DMS53 (cell line): Measurements from ENCODE around the gene CMTM5.
"Not testable (repeated sequence)": the region's sequence is repeated elsewhere in the genome, so short reads cannot be mapped to it uniquely, and the experiment has no call there.

Experiments
- DNase-seq: peaks from one replicate; lab custom pipeline; 2025; lab: John Stamatoyannopoulos, UW

The CMTM5 gene

DNA sequence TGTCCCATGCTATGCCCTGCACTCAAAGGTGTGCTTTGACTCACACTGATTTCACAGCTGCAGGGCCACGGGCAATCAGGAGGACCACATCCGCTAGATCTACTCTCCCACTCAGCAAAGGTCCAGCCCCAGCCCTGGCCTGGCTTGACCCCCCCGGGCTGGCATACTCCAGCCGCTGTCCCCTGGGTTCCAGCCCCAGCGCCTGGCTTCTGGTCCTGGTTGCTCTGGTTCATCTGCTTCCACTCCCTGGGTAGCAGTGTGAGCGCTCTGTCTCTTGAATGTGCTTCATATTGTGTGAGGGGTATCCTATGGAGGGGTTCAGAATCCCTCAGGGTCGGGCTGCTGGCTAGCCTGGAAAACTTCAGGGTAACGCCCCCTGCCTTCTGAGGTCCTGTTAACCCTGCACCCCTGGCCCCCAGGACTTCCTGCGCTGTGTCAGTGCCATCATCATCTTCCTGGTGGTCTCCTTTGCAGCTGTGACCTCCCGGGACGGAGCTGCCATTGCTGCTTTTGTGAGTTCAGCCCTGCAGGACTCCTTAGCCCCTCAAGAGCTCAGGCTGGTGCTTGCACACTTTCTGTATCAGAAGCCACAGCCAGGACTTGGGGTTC, 1.9 kb downstream of the CMTM5 start:
- DNase-seq = no peak

DNA sequence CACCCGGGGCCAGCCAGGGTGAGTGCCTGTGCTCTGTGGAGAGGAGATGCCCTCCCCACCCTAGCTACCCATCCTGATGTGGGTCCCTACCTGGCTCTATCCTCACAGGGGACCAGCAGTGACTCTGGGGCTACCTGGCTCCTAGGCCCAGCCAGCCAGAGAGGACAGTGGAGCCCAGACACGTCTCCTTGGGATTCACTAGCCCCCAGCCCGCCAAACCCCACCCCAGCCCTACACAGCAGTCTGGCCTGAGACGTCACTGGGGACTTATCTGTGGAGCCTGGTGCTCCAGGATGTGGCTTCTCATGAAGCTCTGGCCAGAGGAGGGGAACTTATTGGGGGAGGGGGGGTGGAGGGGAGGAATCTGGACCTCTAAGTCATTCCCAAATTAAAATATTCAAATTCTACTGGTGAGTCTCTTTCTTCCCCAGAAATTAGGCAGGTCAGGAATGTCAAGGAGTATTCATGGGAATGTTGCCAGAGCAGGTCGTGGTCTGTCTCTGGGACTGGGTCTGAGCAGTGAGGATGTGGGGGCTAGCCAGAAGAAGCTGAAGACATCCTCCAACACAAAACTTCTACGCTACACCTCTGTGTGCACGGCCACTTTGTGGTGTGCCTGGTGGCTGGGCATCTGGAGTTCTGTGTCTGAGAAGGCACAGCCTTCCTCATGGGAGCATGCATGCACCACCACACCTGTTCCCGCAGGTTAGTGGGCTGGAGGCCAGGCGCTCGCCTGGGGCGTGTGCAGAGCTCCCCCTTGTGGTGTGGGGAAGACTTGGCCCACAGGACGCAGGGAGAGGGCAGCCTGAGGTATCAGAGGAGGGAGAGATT, 2.7 kb downstream of the CMTM5 start:
- DNase-seq = peak; percentile 85

DNA sequence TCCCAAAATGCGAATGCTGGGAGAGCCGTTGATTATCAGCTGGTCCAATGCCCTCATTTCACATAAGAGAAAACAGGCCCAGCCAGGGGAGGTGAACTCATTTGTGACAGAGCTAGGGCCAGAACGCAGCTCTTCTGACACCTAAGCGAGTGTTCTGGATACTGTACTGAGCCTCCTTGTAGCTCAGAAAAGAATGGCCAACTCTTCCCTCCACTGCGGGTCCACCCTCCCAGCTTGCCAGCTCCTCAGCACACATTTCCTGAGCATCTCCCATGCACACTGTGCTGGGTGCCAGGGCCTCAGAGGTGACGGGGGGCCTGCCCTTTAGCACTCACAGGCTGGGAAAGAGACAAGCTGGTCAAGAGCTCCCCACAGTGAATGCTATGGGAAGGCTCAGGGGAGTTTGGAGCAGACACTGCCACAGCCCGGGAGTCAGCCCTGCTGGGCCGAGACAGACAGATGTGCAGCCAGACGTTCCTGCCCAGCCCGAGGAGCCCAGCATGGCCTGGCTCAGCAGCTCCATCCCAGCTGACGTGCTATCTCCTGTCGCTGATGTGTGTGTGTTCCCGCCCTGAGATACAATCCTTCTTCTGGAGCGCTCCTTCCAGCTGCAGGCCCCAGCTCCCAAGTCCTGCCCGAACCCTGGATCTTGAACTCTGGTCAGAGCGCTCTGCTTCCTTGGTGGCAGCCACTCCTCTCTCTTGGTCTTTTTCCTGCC, 3.5 kb downstream of the CMTM5 start:
- no peak for DNase-seq

DNA sequence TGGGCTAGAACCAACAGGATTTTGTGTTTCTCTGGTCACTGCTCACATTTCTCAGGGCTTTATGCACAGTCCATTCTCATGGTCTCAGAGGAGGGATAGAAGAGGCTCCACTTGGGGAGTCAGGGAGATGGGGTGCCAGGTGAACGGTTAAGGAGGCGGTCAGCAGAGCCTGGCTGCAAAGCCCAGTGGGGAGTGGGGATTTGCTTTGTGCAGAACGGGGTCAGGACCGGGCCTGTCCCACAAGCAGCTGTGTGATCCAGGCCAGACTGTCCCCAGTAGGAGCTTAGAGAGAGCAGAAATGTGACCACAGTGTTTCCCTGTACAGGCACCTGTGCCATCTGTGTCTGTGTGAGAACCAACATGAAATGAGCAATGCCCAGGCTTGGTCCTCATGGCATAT, 4.1 kb downstream of the CMTM5 start:
- no peak for DNase-seq

DNA sequence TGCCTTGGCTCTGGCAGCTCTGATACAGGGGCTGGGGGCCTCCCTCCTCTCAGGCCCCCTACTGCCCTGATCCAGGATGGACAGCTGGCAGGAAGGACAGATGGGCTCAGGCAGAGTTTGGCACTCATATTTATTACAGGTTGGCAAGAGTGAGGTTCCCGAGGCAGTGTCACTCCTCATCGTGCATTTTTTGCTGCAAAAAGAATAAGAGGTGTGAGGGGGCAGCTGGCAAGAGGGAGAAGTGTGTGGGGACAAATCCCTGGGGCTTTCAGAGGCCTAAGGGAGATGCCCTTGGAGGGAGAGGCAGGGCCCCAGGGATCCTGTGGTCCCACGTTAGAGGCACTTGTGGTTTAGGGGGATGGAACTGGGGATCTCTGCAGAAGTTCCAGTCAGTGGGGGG, 5.0 kb downstream of the CMTM5 start:
- DNase-seq = no peak

DNA sequence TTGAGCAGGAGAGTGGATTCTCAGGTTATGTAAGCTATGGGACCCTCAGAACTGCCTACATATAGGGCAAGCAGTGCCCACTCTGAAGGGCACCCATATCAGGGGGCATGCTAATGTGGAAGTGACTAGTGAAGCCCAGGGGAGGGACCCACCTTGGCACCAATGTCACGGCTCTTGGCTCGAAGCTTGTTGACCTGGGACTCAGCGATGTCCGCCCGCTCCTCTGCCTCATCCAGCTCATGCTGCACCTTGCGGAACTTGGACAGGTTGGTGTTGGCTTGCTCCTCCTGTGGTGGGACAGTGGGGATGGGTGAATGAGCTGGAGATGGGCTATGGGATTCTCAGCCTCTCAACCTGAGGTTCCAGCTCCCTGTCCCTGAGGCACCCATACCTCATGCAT, 5.4 kb downstream of the CMTM5 start:
- no peak for DNase-seq

DNA sequence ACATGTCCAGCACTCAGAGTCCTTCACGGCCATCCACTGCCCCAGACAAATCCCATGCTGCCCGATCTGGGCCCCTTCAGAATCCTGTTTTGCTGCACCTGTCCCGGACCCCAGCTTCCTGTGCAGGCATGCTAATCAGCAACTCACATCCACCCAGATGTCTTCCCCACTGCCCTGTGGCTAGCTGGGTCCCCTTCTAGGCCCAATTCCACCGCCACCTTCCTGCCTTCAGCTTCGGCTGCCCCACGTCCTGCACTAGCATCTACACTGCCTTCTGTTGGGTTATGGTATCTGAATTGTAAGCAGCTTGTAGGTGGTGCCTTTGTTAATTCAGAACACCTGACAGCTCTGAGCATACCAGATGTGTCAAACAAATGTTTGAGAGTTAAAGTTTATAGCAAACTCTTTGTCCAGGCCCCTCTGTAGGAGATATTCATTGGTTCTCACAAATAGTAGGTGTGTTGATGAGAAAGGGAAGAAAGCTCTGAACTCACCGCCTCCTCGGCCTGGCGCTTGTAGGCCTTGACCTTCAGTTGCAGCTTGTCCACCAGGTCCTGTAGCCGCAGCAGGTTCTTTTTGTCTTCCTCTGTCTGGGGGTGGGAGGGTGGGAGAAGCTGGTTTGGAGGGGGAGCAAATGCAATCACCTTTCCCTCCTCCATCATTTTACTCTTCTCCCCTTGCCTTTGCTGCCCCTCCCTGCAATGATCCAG, 6.0 kb downstream of the CMTM5 start:
- no peak for DNase-seq

DNA sequence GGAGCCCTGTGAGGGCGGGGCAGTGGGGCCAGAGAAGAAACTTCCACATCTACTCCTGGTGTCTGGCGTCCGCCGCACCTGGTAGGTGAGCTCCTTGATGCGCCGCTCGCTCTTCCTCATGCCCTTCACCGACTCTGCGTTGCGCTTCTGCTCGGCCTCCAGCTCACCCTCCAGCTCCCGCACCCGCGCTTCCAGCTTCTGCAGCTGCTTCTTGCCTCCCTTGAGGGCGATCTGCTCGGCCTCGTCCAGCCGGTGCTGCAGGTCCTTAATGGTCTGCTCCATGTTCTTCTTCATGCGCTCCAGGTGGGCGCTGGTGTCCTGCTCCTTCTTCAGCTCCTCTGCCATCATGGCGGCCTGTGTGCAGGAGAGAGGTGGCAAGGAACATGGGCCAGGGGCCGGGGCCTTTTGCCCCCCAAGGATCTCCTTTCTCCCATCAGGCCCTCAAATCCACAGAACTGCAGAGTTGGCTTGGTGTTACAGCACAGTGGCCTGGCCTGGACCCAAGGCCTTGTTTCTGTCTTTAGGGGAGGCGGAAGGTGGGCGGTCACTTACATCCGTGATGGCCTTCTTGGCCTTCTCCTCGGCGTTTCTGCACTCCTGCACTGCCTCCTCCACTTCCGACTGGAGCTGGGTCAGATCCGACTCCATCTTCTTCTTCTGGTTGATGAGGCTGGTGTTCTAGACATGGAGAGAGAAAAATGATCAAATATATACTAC, 7.7 kb downstream of the CMTM5 start:
- no peak for DNase-seq

DNA sequence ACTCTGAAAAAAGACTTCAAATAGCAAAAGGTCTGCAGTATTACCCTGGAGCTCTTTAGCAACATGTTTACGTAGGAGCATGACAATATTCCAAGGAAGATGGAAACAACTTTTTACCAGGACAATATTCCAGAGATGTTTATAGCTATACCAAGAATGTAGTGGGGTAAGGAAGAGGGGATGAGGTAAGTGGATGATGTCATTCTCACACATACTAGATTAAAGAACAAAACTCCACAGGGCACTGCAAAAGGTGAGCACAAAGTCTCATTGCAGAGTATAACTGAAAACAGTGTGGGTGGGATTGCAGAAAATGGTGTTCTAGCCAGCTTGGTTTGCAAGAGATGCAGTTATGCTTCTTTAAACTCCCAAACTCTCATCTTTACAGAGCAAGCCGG, 8.4 kb downstream of the CMTM5 start:
- no peak for DNase-seq

DNA sequence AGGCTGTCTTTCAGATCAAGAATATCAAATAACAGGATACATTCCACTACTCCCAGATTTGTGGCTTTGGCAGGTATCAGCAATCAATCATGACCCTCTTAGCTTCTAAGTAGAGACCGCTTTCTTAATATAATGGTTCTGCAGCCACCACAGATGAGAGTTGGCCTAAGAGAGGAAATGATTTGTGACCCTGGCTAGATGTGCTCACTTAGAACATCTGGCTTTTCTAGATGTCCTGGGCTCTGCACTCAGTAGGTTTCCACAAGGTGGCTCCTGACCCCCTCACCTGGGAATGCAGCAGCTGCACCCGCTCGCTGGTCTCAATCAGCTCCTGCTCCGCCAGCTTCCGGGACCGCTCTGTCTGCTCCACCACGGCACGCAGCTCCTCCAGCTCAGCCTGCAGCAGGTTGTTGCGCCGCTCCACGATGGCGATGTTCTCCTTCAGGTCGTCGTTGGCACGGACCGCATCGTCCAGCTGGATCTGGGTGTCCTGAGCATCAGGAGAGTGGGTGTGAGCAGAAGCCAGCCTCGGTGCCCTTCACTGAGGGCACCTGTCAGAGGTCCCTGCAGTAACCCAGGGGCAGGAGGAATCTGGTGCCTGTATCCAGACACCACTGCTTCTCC, 8.9 kb downstream of the CMTM5 start:
- no peak for DNase-seq

DNA sequence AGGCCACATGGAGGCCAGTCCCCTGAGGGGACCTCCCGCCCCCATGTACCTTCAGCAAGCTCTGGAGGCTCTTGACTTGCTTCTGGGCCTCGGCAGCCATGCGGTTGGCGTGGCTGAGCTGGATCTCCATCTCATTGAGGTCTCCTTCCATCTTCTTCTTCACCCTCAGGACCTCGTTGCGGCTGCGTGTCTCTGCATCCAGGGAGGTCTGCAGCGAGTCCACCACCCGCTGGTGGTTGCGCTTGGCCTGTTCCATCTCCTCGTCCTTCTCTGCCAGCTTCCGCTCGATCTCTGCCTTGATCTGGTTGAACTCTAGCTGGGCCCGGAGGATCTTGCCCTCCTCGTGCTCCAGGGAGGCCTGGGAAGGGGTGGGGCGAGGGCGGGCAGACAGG, 9.4 kb downstream of the CMTM5 start:
- not testable (repeated sequence) for DNase-seq

DNA sequence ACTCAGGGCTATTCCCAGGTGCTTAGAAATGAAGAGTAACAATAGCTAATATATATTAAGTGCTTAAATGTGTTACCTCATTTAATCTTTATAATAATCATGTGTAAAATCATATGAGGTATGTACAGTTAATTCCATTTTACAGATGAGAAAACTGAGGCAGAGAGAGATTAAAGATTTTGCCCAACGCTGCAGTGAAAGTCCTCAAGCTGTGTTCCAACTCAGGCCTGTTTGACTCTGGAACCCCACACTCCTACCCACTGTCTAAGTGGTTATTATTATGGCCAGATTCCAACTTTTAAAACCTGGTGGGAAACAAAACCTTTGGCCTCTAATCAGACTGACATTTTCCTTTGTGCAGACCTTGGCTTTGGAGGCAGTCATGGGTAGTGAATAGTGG, 10.2 kb downstream of the CMTM5 start:
- DNase-seq = no peak

DNA sequence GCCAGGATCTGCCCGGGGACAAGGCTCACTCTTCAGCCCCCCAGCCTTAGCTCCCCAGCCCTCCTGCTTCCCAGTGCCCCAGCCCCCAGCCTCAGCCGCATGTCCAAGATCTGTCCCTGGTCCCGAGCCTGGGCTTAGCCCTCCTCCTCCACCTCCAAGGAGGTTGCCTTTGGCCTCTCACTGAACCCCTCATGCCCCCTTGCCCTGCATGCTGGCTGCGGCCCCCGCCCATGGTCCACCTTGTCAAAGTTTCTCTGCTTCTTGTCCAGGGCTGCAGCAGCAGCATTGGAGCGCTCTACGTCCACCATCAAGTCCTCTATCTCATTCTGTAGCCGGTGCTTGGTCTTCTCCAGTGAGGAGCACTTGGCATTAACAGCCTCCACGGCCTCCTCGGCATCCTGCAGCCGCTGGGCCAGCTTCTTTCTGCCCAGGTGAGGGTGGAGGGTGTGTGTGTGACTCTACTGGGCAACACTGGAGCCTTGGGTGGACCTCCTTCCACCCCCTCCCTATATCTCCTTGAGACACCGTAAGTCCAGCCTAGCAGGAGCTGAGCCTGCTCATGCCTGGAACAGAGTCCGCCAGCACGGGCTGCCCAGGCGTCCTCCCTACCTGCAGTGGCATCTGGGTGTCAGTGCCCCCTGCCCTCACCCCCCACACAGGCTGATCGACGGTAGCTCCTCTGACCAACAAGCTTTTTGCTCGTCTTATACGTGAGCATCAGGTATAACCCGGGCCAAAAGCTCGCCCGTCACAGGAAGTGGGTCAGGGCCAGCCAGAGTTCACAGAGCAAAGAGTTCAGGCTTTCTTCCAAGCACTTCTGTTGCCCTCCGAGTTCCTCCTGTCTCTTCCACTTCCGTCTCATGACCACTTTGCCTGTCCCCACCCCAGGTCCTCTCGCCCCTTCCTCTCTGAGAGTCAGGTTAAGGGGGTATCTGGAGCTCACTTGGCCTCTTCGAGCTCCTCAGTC, 11.4 kb downstream of the CMTM5 start:
- DNase-seq = no peak

DNA sequence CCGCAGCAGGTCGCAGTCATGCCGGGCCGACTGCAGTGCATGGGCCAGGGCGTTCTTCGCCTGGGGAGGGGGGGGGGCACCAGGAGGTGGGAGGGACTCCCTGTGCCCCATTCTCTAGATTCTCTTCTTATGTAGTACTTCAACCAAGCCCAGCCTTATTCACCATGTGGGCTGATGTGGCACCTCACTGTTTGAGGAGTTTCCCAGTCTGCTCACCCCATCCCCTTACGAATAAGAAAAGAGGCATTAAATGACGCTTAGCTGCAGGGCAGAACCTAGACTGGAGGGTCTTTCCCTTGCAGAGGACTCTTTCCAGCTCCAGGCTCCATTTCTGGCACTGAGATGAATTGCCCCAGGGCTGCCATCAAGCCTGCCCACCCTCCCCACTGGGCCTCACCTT, 12.2 kb downstream of the CMTM5 start:
- DNase-seq = no peak

DNA sequence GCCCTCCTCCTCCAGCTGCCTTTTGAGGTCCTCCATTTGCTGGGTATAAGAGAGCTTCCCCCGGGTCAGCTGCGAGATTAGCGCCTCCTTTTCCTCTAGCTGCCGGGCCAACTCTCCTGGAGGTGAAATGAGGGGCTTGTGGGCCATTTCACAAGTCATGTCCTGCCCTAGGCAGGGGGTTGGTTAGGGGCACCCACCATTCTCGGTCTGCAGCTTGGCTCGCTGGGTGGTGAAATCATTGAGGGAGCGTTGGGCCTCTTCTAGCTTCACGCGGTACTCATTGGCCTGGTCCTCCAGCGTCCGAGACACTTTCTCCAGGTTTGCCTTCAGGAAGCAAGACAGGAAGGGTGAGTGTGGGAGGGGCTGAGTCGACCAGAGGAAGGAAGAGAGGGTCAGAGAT, 12.6 kb downstream of the CMTM5 start:
- no peak for DNase-seq

DNA sequence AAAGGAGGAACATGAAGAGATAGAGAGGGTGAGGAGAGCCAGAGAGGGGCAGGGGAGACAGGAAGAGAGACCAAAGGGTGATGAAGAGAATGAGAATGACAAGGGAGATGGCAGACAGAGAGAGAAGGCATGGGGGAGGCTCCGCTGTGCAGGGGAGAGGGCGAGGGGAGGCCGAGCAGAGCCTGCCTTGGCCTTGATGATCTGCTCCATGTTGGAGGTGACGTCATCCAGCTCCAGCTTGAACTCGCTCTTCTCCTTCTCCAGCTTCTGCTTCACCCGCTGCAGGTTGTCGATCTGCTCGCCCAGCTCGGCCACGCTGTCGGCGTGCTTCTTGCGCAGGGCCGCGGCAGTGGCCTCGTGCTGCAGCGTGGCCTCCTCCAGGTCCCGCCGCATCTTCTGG, 13.0 kb downstream of the CMTM5 start:
- not testable (repeated sequence) for DNase-seq

DNA sequence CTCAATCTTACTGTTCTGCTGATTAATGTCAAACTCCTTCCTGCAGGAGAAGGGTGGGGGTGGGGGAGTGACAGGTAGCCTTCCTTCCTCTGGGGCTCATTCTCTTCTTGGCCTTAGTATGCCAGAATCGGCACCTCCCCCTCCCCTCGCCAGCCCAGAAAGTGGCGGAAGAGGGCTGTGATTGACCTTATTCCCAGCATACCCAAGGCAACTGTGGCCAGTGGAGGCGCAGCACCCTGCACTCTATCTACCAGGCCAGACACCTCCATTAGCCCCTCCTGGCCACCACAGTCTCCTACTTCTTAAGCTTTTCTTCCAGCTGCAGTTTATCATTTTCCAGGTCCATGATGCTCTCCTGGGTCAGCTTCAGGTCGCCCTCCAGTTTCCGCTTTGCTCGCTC, 15.8 kb downstream of the CMTM5 start:
- no peak for DNase-seq

DNA sequence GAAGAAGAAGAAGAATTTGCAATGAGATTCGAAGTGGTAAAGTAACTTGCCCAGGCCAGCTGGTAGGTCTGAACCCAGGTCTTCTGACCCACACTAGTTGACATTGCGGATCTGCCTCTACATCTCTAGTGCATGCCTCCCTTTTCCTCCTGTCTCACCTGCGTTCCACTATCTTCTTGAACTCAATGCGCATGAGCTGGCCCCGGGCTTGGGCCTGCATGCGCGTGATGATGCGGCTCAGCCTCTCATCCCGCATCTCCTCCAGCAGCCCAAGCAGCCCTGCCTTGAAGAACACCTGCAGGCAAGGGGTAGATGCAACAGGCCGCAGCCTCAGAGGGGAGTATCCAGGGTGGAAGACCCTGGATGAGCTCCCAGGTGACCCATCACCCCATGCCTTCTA, 19.3 kb downstream of the CMTM5 start:
- no peak for DNase-seq

DNA sequence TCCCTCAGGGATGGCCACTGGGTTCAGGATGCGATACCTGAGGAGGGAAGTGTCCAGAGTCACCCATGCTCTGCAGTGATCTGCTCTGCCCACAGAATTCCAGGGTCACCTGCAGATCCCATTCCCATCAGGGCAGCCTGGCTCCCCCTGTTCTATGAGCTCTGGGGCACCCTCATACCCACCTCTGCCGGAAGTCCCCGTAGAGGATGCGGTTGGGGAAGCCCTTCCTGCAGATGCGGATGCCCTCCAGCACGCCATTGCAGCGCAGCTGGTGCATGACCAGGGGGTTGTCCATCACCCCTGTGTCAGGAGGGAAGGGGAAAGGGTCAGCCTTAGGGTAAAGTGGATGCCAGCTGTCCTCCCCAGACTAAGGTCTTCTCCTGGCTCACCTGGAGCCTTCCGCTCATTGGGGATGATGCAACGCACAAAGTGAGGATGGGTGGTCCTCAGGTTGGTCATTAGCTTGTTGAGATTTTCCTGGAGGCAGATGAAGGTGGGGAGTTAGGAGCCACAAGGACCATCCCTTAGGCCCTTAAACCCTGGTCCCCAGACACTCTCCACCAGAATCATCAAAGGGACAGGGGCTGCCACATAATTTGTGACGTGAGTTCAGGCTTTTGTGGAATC, 20.0 kb downstream of the CMTM5 start:
- DNase-seq = no peak

DNA sequence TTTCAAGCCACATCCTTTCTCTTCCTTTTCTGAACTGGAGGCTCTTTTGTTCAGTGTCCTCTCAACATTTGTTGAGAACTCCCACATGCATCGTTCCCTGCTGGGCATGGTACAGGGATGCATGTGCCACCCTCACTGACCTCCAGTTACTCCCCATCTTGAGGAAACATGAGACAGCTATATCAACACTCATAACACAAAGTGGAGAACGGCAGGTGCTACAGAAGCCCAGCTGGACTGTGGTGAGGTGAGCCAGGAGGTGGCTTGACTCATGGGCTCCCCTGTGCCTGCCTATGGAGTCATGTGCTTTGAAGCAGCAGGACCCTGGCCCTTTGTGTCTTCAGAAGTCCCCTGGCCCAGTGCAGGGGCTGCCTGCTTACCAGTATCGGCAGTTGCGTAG, 21.5 kb downstream of the CMTM5 start:
- peak; percentile 97 for DNase-seq
